Measurements from ENCODE around the gene EIF3I.

The EIF3I gene

DNA sequence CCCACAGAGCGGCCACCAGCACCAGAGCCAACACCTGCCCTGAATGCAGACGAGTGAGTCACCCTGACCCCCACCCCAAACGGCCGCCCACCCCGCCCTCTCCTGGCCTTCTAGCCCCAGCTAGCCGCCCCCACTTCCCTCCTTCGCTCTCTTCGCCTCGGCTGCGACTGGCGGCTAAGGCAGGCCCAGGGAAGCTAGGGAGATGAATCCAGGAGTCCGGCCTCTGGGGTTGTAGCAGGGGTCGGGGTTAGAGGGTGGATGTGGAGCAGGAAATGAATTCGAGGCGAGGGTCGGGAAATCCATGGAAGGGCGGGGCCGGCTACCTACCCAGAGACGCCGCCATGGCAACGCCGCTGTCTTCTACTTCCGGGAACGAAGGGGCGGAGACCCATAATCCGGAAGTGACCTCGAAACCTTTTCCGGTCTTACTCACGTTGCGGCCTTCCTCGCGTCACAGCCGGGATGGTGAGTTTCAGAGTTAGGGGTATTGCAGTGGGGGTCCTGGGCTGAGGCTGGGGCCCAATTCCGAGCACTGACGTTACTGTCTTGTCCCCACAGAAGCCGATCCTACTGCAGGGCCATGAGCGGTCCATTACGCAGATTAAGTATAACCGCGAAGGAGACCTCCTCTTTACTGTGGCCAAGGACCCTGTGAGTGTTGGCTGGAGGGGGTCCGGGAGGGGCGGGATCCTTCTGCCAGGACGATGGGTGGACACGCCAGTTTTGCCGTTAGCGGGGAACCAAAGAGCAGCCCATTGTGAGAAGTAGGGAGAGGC is at the start of gene EIF3I, which contains the start of gene TMEM234:
Gene EIF3I, plus strand, starts transcription at position 428 of the 776 bp plus-strand sequence. Its CDS starts 35 bp downstream, at position 463.
Gene TMEM234, minus strand, starts transcription at position 374 of the 776 bp plus-strand sequence. Its CDS starts 31 bp downstream, at position 343.
- in situ Hi-C loops (cut with MboI; ENCODE audit: low sequenced_read_pairs, unreplicated experiment), result no loop called here
- DNase-seq (ENCODE audit: low spot score), result peak; percentile 97
- TF ChIP-seq CTCF (IDR thresholded peaks at IDR 0.05; ENCODE audit: borderline replicate concordance, control extremely low read depth, extremely low read depth, insufficient read depth, missing control alignments), result no peak

DNA sequence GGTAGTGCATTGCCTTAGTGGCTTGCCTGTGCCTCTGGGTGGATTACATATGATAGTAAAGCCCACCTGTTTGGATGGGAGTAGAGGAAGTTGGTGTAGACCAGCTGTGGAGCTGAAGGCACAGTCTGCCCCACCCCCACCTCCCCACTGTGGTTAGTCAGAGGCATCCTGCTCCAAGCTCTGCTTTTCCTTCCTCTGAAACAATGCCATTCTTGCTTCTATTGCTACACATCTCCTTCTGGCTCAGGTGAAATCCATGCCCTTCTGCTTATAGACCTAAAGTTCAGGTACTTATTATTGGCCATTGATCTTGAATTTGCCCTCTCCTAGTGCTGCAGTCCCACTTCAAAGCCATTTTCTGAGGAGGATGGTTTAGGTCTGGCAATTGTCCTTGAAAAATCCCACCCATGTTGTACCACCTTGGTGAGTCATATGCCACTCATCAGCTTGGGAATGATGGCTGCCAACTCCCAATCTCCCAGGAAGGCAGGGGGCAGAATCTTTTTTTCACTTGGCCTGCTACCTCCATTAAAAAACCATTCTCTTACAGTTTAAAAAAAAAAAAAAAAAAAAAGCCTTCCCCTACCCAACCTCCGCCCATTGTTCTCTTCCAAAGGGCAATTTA is 49.5 kb upstream of the EIF3I start:
- DNase-seq (ENCODE audit: low spot score), result no peak
- TF ChIP-seq CTCF (IDR thresholded peaks at IDR 0.05; ENCODE audit: borderline replicate concordance, control extremely low read depth, extremely low read depth, insufficient read depth, missing control alignments), result no peak
- in situ Hi-C loops (cut with MboI; ENCODE audit: low sequenced_read_pairs, unreplicated experiment), result no loop called here

DNA sequence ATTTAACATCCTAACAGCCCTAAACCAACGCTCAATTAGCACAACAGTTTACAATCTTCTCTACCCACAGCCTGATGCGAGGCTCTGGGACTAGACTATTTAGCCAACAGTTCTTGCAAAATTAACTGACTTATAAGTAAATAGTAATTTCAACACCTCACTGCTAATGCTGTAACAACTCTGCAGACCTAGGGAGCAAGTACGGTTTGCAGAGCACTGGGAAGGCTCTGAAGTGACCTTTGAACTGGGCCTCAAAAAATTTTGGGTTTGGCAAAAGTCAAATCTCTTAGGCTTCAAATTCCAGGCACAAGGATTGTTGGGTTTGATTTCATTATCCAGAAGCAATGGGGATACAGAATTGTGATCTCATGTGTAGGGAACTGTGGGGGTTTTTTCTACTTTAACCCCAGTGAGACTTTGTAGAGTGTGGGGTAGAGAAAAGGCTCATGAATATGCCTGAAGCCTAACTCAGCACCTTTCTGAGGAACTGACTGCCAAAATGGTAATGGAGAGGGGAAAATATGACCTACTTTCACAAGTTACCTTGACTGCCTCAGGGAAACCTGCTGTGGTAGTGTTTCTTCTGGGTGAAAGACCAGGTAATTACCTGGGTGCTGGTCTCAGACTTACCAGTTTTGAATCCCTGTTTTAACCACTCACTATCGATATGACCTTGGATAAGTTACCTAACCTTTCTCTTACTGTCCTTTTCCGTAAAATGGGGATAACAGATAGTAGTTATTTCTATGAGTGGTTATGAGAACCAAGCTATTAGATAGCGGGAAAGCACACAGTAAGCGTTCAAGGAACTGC is 43.6 kb upstream of the EIF3I start:
- no peak for TF ChIP-seq CTCF (IDR thresholded peaks at IDR 0.05; ENCODE audit: borderline replicate concordance, control extremely low read depth, extremely low read depth, insufficient read depth, missing control alignments)
- in situ Hi-C loops (cut with MboI; ENCODE audit: low sequenced_read_pairs, unreplicated experiment), result no loop called here
- DNase-seq (ENCODE audit: low spot score), result no peak

DNA sequence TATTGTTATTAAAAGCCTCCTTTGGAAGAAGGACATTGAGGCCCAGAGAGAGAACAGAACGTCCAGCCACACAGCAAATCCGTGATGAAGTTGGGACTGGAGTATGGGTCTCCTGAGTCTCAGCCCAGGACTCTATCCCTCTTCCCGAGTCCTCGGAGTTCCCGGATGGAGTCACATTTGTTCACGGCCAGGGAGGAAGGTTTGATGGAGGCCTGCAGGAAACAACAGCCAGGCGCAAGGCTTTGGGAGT is 43.1 kb upstream of the EIF3I start:
- TF ChIP-seq CTCF (IDR thresholded peaks at IDR 0.05; ENCODE audit: borderline replicate concordance, control extremely low read depth, extremely low read depth, insufficient read depth, missing control alignments), result no peak
- in situ Hi-C loops (cut with MboI; ENCODE audit: low sequenced_read_pairs, unreplicated experiment), result no loop called here
- DNase-seq (ENCODE audit: low spot score), result no peak

DNA sequence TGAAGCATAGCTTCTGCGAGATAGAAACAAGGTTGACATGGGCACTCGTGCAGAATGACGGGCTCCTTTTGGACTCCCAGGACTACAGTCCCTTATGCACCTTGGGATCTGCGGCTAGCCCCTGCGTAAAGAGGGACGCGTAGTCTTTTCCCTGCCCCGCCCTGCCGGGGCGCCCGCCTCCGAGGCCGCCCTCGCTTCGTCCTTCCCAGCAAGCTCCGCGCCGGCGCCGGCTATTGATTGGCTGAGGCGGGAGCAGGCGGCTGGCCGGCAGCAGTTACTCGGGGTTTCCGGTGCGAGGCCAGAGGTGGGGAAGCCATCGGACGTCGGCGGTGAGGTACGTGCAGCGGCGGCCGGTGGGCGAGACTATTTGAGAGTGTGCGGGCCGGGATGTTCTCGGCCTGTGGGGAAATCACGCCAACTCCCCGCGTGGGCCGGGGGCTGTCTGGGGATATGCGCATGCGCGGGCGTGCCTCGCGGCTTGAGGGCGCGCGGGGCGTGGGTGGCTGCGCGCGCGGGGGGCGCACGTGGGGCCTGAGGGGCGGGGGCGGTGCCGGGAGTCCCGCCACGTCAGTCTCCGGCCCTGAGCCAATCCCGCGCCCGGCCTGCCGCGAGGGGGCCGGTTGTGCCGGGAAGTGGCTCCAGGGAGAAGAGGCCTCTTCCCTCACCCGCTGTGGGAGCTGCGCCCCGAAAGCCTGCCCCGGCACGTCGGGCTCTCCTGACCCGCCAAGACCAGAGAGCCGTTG is 42.6 kb upstream of the EIF3I start, which contains the start of gene TXLNA:
Gene TXLNA, plus strand, starts transcription at position 233 of the 743 bp plus-strand sequence. CDS start 671 bp downstream, outside the sequence.
- peak; percentile 98 for DNase-seq (ENCODE audit: low spot score)
- in situ Hi-C loops (cut with MboI; ENCODE audit: low sequenced_read_pairs, unreplicated experiment), result no loop called here
- no peak for TF ChIP-seq CTCF (IDR thresholded peaks at IDR 0.05; ENCODE audit: borderline replicate concordance, control extremely low read depth, extremely low read depth, insufficient read depth, missing control alignments)

Data from GM13976 (cell line).